ENCODE results near the gene KIAA1328.

- no peak for TF ChIP-seq EZH2 (IDR thresholded peaks at IDR 0.05; ENCODE audit: insufficient read depth, poor library complexity, severe bottlenecking)
- no peak for TF ChIP-seq EZH2phosphoT487 (IDR thresholded peaks at IDR 0.05; ENCODE audit: insufficient read depth, low read depth)
Measured at GRCh38 chr18:37249171-37249886, 420.4 kb downstream of the KIAA1328 start.
